ENCODE results near the gene BUD31.

BUD31 gene

GRCh38 chr7:99461221-99461620, 52.5 kb downstream of the BUD31 start:
- in situ Hi-C loops (cut with MboI; ENCODE audit: low sequenced_read_pairs) = no loop called here

GRCh38 chr7:99465421-99465768, 56.6 kb downstream of the BUD31 start:
- in situ Hi-C loops (cut with MboI; ENCODE audit: low sequenced_read_pairs) = no loop called here

GRCh38 chr7:99468336-99468918, 59.7 kb downstream of the BUD31 start:
- in situ Hi-C loops (cut with MboI; ENCODE audit: low sequenced_read_pairs) = no loop called here
